Esophagus muscularis mucosa (tissue), 4 donors: ENCODE measurements around the gene MAP3K2.

Experiments
- CTCF ChIP-seq, 3 experiments: fragments of 200-600 bp in 2 of 3; fragments of 450-650 bp in 1 of 3; sonication (generic) in 2 of 3; IDR thresholded peaks; one replicate each; pipeline ENCODE4 v1.5.1; 2017 to 2019; ENCODE audit warnings: antibody characterized with exemption in 3 of 3, mild to moderate bottlenecking in 2 of 3, moderate library complexity in 1 of 3
- EP300 ChIP-seq: sonication (generic); formaldehyde crosslinking; IDR thresholded peaks from one replicate; pipeline ENCODE4 v1.6.1; 2017; ENCODE audit warnings: antibody characterized with exemption
- POLR2A ChIP-seq: fragments of 450-650 bp; IDR thresholded peaks from one replicate; pipeline ENCODE4 v1.6.1; 2017; ENCODE audit warnings: antibody characterized with exemption, moderate library complexity, mild to moderate bottlenecking, low read depth

- TF ChIP-seq CTCF (IDR thresholded peaks at IDR 0.05) (no peak), EP300 (no peak), POLR2A (no peak)
Observed at GRCh38 chr2:127400533-127400896, 12.7 kb upstream of the MAP3K2 start.
